ENCODE measurements around the gene MYO6.
"Not testable (repeated sequence)": the region's sequence is repeated elsewhere in the genome, so short reads cannot be mapped to it uniquely, and the experiment has no call there.

Gene MYO6

GRCh38 chr6:75893776-75894152 lies 144.7 kb downstream of the MYO6 start:
- DNase-seq, result no peak

GRCh38 chr6:75896526-75896925 lies 147.5 kb downstream of the MYO6 start:
- no peak for DNase-seq

GRCh38 chr6:75900216-75900615 lies 151.2 kb downstream of the MYO6 start:
- not testable (repeated sequence) for DNase-seq

GRCh38 chr6:75905129-75905528 lies 156.1 kb downstream of the MYO6 start:
- not testable (repeated sequence) for DNase-seq

- no peak for DNase-seq
These were observed 157.8 kb downstream of the MYO6 start for GRCh38 chr6:75906871-75907270.

- DNase-seq, result no peak
These were observed 158.4 kb downstream of the MYO6 start for GRCh38 chr6:75907444-75907843.

- DNase-seq, result no peak
These were observed 164.0 kb downstream of the MYO6 start for GRCh38 chr6:75913040-75913439.

GRCh38 chr6:75922226-75922625 lies 173.2 kb downstream of the MYO6 start:
- DNase-seq, result no peak

GRCh38 chr6:75926293-75927168 lies 177.5 kb downstream of the MYO6 start:
- no peak for DNase-seq

- DNase-seq, result no peak
These were observed 182.1 kb downstream of the MYO6 start for GRCh38 chr6:75931011-75931680.

- no peak for DNase-seq
These were observed 183.0 kb downstream of the MYO6 start for GRCh38 chr6:75932067-75932466.

- no peak for DNase-seq
These were observed 184.4 kb downstream of the MYO6 start for GRCh38 chr6:75933387-75933975.

- DNase-seq, result peak in 1 of 2 donors; percentile 25
These were observed 185.8 kb downstream of the MYO6 start for GRCh38 chr6:75934643-75935472.

GRCh38 chr6:75935473-75935793 lies 186.4 kb downstream of the MYO6 start:
- DNase-seq, result no peak

- DNase-seq, result no peak
These were observed 187.6 kb downstream of the MYO6 start for GRCh38 chr6:75936682-75937081.

- no peak for DNase-seq
These were observed 188.8 kb downstream of the MYO6 start for GRCh38 chr6:75937846-75938245.

- no peak for DNase-seq
These were observed 191.5 kb downstream of the MYO6 start for GRCh38 chr6:75940564-75940963.

GRCh38 chr6:75941509-75941908 lies 192.5 kb downstream of the MYO6 start:
- no peak for DNase-seq

- no peak for DNase-seq
These were observed 194.3 kb downstream of the MYO6 start for GRCh38 chr6:75943381-75943780.

- no peak for DNase-seq
These were observed 197.2 kb downstream of the MYO6 start for GRCh38 chr6:75946146-75946831.

- DNase-seq, result no peak
These were observed 198.9 kb downstream of the MYO6 start for GRCh38 chr6:75947935-75948334.

GRCh38 chr6:75952128-75952527 lies 203.1 kb downstream of the MYO6 start:
- no peak for DNase-seq

GRCh38 chr6:75963569-75963968 lies 214.5 kb downstream of the MYO6 start:
- no peak for DNase-seq
